GM23338 (cell line): Measurements from ENCODE around the gene EPG5. TPM values are rescaled to one million over a fixed set of nuclear protein-coding genes. Genes with fewer than 3 reads are reported as not detected.

Experiments used
- ATAC-seq: fragments of 200-7000 bp; cut with Tn5 transposase; 3 replicates; pipeline ENCODE4 v1.9.1; 2020
- DNase-seq: peaks from one replicate; pipeline ENCODE4 v3.0.0-alpha.2; 2015; ENCODE audit warnings: low spot score
- H2AFZ ChIP-seq: fragments of 200-600 bp; sonication (generic); 2 replicates; pipeline ENCODE4 v1.8.0; 2016; ENCODE audit warnings: antibody characterized with exemption, mild to moderate bottlenecking, moderate library complexity
- H3F3A ChIP-seq: fragments of 200-600 bp; sonication (generic); replicated peaks from 2 replicates; pipeline ENCODE4 v1.8.0; 2017; ENCODE audit warnings: antibody characterized with exemption, mixed run types, low read depth
- H3K27ac ChIP-seq: fragments of 200-600 bp; sonication (generic); 2 replicates; pipeline ENCODE4 v1.6.1; 2016; ENCODE audit warnings: low read depth
- H3K27me3 ChIP-seq: fragments of 200-600 bp; sonication (generic); 2 replicates; pipeline ENCODE4 v1.8.0; 2016; ENCODE audit warnings: mild to moderate bottlenecking, mixed run types, moderate library complexity; ENCODE audit not compliant: insufficient read depth
- H3K36me3 ChIP-seq: fragments of 200-600 bp; sonication (generic); 2 replicates; pipeline ENCODE4 v1.8.0; 2016; ENCODE audit warnings: mild to moderate bottlenecking; ENCODE audit not compliant: insufficient read depth
- H3K4me1 ChIP-seq: fragments of 200-600 bp; sonication (generic); 2 replicates; pipeline ENCODE4 v1.8.0; 2016; ENCODE audit warnings: mild to moderate bottlenecking, moderate library complexity; ENCODE audit not compliant: insufficient read depth
- H3K4me2 ChIP-seq: fragments of 200-600 bp; sonication (generic); 2 replicates; pipeline ENCODE4 v1.7.1; 2017; ENCODE audit warnings: mixed run types
- H3K4me3 ChIP-seq: fragments of 200-600 bp; sonication (generic); 2 replicates; pipeline ENCODE4 v1.6.1; 2016; ENCODE audit warnings: mixed run types
- H3K79me2 ChIP-seq: fragments of 200-600 bp; sonication (generic); replicated peaks from 2 replicates; pipeline ENCODE4 v1.8.0; 2017; ENCODE audit warnings: mild to moderate bottlenecking; ENCODE audit not compliant: insufficient read depth
- H3K9me2 ChIP-seq: fragments of 200-600 bp; sonication (generic); 2 replicates; pipeline ENCODE4 v1.8.0; 2017; ENCODE audit not compliant: insufficient read depth
- H4K20me1 ChIP-seq: fragments of 200-600 bp; sonication (generic); replicated peaks from 2 replicates; pipeline ENCODE4 v1.8.0; 2017; ENCODE audit warnings: mild to moderate bottlenecking; ENCODE audit not compliant: insufficient read depth
- H3K27ac Mint-ChIP-seq: 2 replicates; pipeline ENCODE4 v1.8.0; 2020; ENCODE audit warnings: inconsistent platforms, mild to moderate bottlenecking, moderate library complexity, mixed read lengths
- H3K27me3 Mint-ChIP-seq: 3 replicates; pipeline ENCODE4 v1.8.0; 2022; ENCODE audit warnings: low read depth, mild to moderate bottlenecking, moderate library complexity, mixed read lengths, inconsistent platforms; ENCODE audit not compliant: insufficient read depth, poor library complexity
- H3K36me3 Mint-ChIP-seq: 3 replicates; pipeline ENCODE4 v1.8.0; 2021; ENCODE audit warnings: low read depth, mild to moderate bottlenecking, inconsistent platforms, moderate library complexity, mixed read lengths
- H3K4me1 Mint-ChIP-seq: 3 replicates; pipeline ENCODE4 v1.8.0; 2020; ENCODE audit warnings: mild to moderate bottlenecking, inconsistent platforms, mixed read lengths
- H3K4me3 Mint-ChIP-seq: 3 replicates; pipeline ENCODE4 v1.8.0; 2021; ENCODE audit warnings: moderate library complexity, mild to moderate bottlenecking, inconsistent platforms, mixed read lengths
- H3K9me3 Mint-ChIP-seq: 3 replicates; pipeline ENCODE4 v1.8.0; 2020; ENCODE audit warnings: moderate library complexity, mild to moderate bottlenecking, inconsistent platforms, mixed read lengths
- CREB1 ChIP-seq: fragments of 250-450 bp; sonication (Bioruptor Pico); IDR thresholded peaks from 2 replicates; pipeline ENCODE4 v1.5.0; 2020; ENCODE audit warnings: low read depth, mild to moderate bottlenecking, moderate library complexity
- CTCF ChIP-seq, 2 experiments: fragments of 200-600 bp in 1 of 2; sonication (generic) in 1 of 2; conservative IDR thresholded peaks; 2 replicates each; pipeline versions ENCODE4 v1.5.1 to v1.6.1; 2016 to 2017; ENCODE audit warnings: antibody characterized with exemption in 2 of 2, low read depth in 2 of 2, mild to moderate bottlenecking in 2 of 2, moderate library complexity in 1 of 2
- ETS1 ChIP-seq: IDR thresholded peaks from 2 replicates; pipeline ENCODE4 v1.6.1; 2016; ENCODE audit warnings: antibody characterized with exemption
- EZH2 ChIP-seq: fragments of 200-600 bp; sonication (generic); IDR thresholded peaks from one replicate; pipeline ENCODE4 v1.8.0; 2017; ENCODE audit warnings: antibody characterized with exemption, mild to moderate bottlenecking, low read depth; ENCODE audit not compliant: unreplicated experiment
- EZH2phosphoT487 ChIP-seq: fragments of 200-600 bp; sonication (generic); IDR thresholded peaks from one replicate; pipeline ENCODE4 v1.8.1; 2018; ENCODE audit warnings: antibody characterized with exemption; ENCODE audit not compliant: unreplicated experiment
- JUNB ChIP-seq: IDR thresholded peaks from one replicate; pipeline ENCODE4 v1.6.1; 2016; ENCODE audit warnings: antibody characterized with exemption; ENCODE audit not compliant: unreplicated experiment
- NANOG ChIP-seq: IDR thresholded peaks from 2 replicates; pipeline ENCODE4 v1.6.1; 2016; ENCODE audit warnings: antibody characterized with exemption, borderline replicate concordance
- POLR2AphosphoS5 ChIP-seq: IDR thresholded peaks from 2 replicates; pipeline ENCODE4 v1.6.1; 2016; ENCODE audit warnings: antibody characterized with exemption, low read depth
- REST ChIP-seq: IDR thresholded peaks from one replicate; pipeline ENCODE4 v1.6.1; 2018; ENCODE audit warnings: antibody characterized with exemption; ENCODE audit not compliant: unreplicated experiment
- STAT1 ChIP-seq: IDR thresholded peaks from one replicate; pipeline ENCODE4 v1.6.1; 2016; ENCODE audit warnings: antibody characterized with exemption; ENCODE audit not compliant: unreplicated experiment
- ZNF114 ChIP-seq: fragments of 250-450 bp; sonication (Bioruptor Pico); IDR thresholded peaks from 2 replicates; pipeline ENCODE4 v1.5.0; 2020; ENCODE audit warnings: mild to moderate bottlenecking, moderate library complexity
- ZNF331 ChIP-seq: fragments of 250-450 bp; sonication (Bioruptor Pico); IDR thresholded peaks from 2 replicates; pipeline ENCODE4 v1.5.0; 2020; ENCODE audit warnings: low read depth, mild to moderate bottlenecking, moderate library complexity
- ZNF462 ChIP-seq: fragments of 250-450 bp; sonication (Bioruptor Pico); IDR thresholded peaks from 2 replicates; pipeline ENCODE4 v1.5.0; 2020; ENCODE audit warnings: mild to moderate bottlenecking, moderate library complexity
- polyA plus RNA-seq: library from polyadenylated mRNA; unstranded; fragments of >200 nt; fragmentation: Nextera tagmentation; extraction: Ambion mirVana; gene quantifications from 2 replicates; pipeline ENCODE4 v1.2.1, GENCODE V29; 2016
- total RNA-seq: library from RNA; depleted of rRNA; stranded (reverse); fragments of >200 nt; shearing (Covaris generic); gene quantifications from 2 replicates; pipeline ENCODE4 v1.2.3, GENCODE V29; 2014

Gene EPG5
- total and polyA plus RNA-seq, 2 experiments from 2014 or later, result 4.1 to 29.2 TPM

- TF ChIP-seq NANOG (no peak), ZNF331 (CRISPR knock-in tag) (no peak), EZH2phosphoT487 (no peak), ZNF462 (no peak), JUNB (no peak), REST (no peak), ETS1 (no peak), STAT1 (no peak), CTCF (conservative IDR thresholded peaks at IDR 0.05; ENCODE audit: low read depth in 2 of 2) (no peak), POLR2AphosphoS5 (no peak), EZH2 (no peak), CREB1 (no peak), ZNF114 (CRISPR knock-in tag) (no peak)
- peaks cover 14% of the 10 kb centered on the region; the same call in 2 of the 3 replicates for H3K36me3 Mint-ChIP-seq
- DNase-seq, result no peak
- Histone ChIP-seq H3K9me2 (no peaks in the 10 kb centered on the region), H2AFZ (no peak overlapping the region), H3K36me3 (peaks cover 5% of the 10 kb centered on the region; the same call in 1 of the 2 replicates), H3K4me3 (no peak overlapping the region), H3K27me3 (no peaks in the 10 kb centered on the region), H4K20me1 (no peaks in the 10 kb centered on the region; the same call in 1 of the 2 replicates), H3K27ac (no peak overlapping the region), H3F3A (no peaks in the 10 kb centered on the region), H3K79me2 (no peaks in the 10 kb centered on the region), H3K4me1 (no peaks in the 10 kb centered on the region), H3K4me2 (no peak overlapping the region)
- H3K27ac Mint-ChIP-seq, result 0 out of 2 replicates have a peak overlapping the region, but pooled peaks have one; percentile 25
- no peak for ATAC-seq
- H3K4me3 Mint-ChIP-seq, result no peak overlapping the region
- H3K9me3 Mint-ChIP-seq, result no peaks in the 10 kb centered on the region
- H3K4me1 Mint-ChIP-seq, result no peaks in the 10 kb centered on the region
- H3K27me3 Mint-ChIP-seq, result peaks cover 3% of the 10 kb centered on the region
Observed at GRCh38 chr18:45901654-45902210, 65.4 kb downstream of the EPG5 start.
